ENCODE measurements around the gene AZU1. TPM values are rescaled to one million over a fixed set of nuclear protein-coding genes. Genes with fewer than 3 reads are reported as not detected.

AZU1 gene
- total RNA-seq, 1 experiment from 2014 or later: not detected

- H3K79me2 ChIP-seq (ENCODE audit: low read length): no peaks in the 10 kb centered on the region
- H3K9me3 ChIP-seq (ENCODE audit: low read length): no peaks in the 10 kb centered on the region
- H3K4me3 ChIP-seq (ENCODE audit: low read length): no peak overlapping the region
- peak; percentile 84 for DNase-seq
- no peak overlapping the region for H2AFZ ChIP-seq (ENCODE audit: low read length)
- CTCF ChIA-PET: no interaction called here
- H3F3A ChIP-seq (ENCODE audit: low read length, unreplicated experiment): no peaks in the 10 kb centered on the region
- H3K9ac ChIP-seq (ENCODE audit: low read length): peak overlapping the region; percentile 65
- H3K27ac ChIP-seq (ENCODE audit: low read length): peak overlapping the region; percentile 89
- intact Hi-C loops (cut with micrococcal nuclease): no loop called here
- BruUV-seq (replicated peaks): no TSS peak
- POLR2A ChIA-PET (ENCODE audit: unreplicated experiment): no interaction called here
- H3K27me3 ChIP-seq (ENCODE audit: low read length): no peaks in the 10 kb centered on the region
- no peak for TF ChIP-seq EZH2phosphoT487 (IDR thresholded peaks at IDR 0.05; ENCODE audit: borderline replicate concordance, low read length)
- TF ChIP-seq EZH2 (IDR thresholded peaks at IDR 0.05; ENCODE audit: low read length, unreplicated experiment): no peak
- no peak for TF ChIP-seq CTCF (conservative IDR thresholded peaks at IDR 0.05; ENCODE audit: low read depth, low read length)
- ATAC-seq: peak; percentile 70
- peak overlapping the region; percentile 39; the same call in 1 of the 2 replicates for H3K4me2 ChIP-seq (ENCODE audit: low read length)
- peaks cover 12% of the 10 kb centered on the region for H3K4me1 ChIP-seq (ENCODE audit: insufficient read depth, low read length)
- H4K20me1 ChIP-seq (ENCODE audit: low read length): no peaks in the 10 kb centered on the region
- no peaks in the 10 kb centered on the region for H3K9me2 ChIP-seq (replicated peaks; ENCODE audit: low read length)
- H3K36me3 ChIP-seq (ENCODE audit: low read depth, low read length): no peaks in the 10 kb centered on the region
These were observed 41.9 kb downstream of the AZU1 start for GRCh38 chr19:869245-870177.

GRCh38 chr19:870314-870713, 42.7 kb downstream of the AZU1 start:
- no peaks in the 10 kb centered on the region for H3F3A ChIP-seq (ENCODE audit: low read length, unreplicated experiment)

More at GRCh38 chr19:870314-870713, 42.7 kb downstream of the AZU1 start:
- ChIA-PET CTCF (no interaction called here), POLR2A (ENCODE audit: unreplicated experiment) (no interaction called here)
- intact Hi-C loops (cut with micrococcal nuclease): no loop called here
- no TSS peak for BruUV-seq (replicated peaks)
- H3K9me2 ChIP-seq (replicated peaks; ENCODE audit: low read length): no peaks in the 10 kb centered on the region
- H3K36me3 ChIP-seq (ENCODE audit: low read depth, low read length): no peaks in the 10 kb centered on the region
- no peak for DNase-seq
- H3K79me2 ChIP-seq (ENCODE audit: low read length): no peaks in the 10 kb centered on the region
- no peak overlapping the region for H3K9ac ChIP-seq (ENCODE audit: low read length)
- H4K20me1 ChIP-seq (ENCODE audit: low read length): no peaks in the 10 kb centered on the region
- H3K27ac ChIP-seq (ENCODE audit: low read length): no peak overlapping the region
- no peak overlapping the region for H3K4me2 ChIP-seq (ENCODE audit: low read length)
- no peak overlapping the region for H2AFZ ChIP-seq (ENCODE audit: low read length)
- H3K27me3 ChIP-seq (ENCODE audit: low read length): no peaks in the 10 kb centered on the region
- H3K9me3 ChIP-seq (ENCODE audit: low read length): no peaks in the 10 kb centered on the region
- no peak for ATAC-seq
- TF ChIP-seq CTCF (conservative IDR thresholded peaks at IDR 0.05; ENCODE audit: low read depth, low read length): no peak
- no peak for TF ChIP-seq EZH2phosphoT487 (IDR thresholded peaks at IDR 0.05; ENCODE audit: borderline replicate concordance, low read length)
- TF ChIP-seq EZH2 (IDR thresholded peaks at IDR 0.05; ENCODE audit: low read length, unreplicated experiment): no peak
- peaks cover 12% of the 10 kb centered on the region for H3K4me1 ChIP-seq (ENCODE audit: insufficient read depth, low read length)
- H3K4me3 ChIP-seq (ENCODE audit: low read length): no peak overlapping the region
